Mammary epithelial cell (primary cell): ENCODE results near the gene CCDC61.

Experiments
- CTCF ChIP-seq, 2 donors: IDR thresholded peaks in 1 of 2; conservative IDR thresholded peaks in 1 of 2; 2 replicates each; pipeline ENCODE4 v1.5.1; 2011 to 2012; ENCODE audit warnings: inconsistent platforms in 2 of 2, low read length in 2 of 2, mild to moderate bottlenecking in 2 of 2, control low read depth in 1 of 2, low read depth in 1 of 2; ENCODE audit not compliant: insufficient read depth in 1 of 2; ENCODE audit errors: extremely low read depth in 1 of 2
- EZH2 ChIP-seq: IDR thresholded peaks from 2 replicates; pipeline ENCODE4 v1.6.1; 2012; ENCODE audit warnings: low read length, inconsistent platforms, borderline replicate concordance

DNA sequence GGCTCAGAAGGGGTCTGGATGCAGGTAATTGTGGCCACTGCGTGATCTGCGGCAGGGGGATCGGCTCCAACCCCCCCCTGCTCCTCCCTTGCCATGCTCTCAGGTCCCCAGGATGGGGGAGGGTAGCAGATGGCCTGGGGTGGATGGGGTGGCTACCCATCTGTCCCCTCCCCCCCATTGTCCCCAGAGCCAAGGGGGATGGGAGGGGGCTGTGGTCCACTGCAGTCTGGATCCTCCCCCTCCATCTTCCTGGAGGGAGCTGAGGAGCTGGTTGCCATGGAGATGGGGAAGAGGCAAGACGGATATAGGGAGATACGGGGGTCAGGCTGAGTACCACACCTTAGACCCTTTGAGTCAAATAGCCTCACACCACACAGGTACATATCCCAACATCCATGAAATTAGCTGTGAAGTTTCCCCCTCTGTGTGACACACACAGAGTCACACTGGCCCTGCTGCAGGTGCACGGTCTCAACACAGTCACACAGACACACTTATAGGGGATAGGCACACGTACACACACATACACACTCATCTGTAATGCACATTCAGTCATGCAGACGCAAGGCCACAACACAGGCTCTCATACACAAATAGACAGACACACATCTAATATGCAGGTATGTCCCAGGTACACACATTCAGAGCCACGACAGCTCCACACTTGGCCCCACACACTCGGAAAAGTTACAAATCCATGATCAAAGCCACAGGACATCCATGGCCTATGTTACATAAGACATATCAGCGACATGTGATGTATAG lies 19.8 kb upstream of the CCDC61 start:
- TF ChIP-seq CTCF (conservative IDR thresholded peaks at IDR 0.05 in 1 of 2, IDR thresholded peaks at IDR 0.05 in 1 of 2; ENCODE audit: extremely low read depth in 1 of 2, insufficient read depth in 1 of 2, low read depth in 1 of 2, low read length in 2 of 2) (no peak), EZH2 (no peak)
